Caco-2 (cell line): ENCODE results near the gene FIGLA. TPM values are rescaled to one million over a fixed set of nuclear protein-coding genes. Genes with fewer than 3 reads are reported as not detected.

Experiments
- BruUV-seq: library from RNA; stranded (reverse); fragments of 400-500 nt; replicated peaks from 2 replicates; lab custom pipeline; 2021; lab: Mats Ljungman, UMichigan
- CTCF ChIA-PET: fragments of 300-600 bp; sonication (Branson Sonifier 250); formaldehyde crosslinking; loops from one replicate; lab custom pipeline; 2022; ENCODE audit warnings: antibody characterized with exemption; lab: Charles Lee
- POLR2A ChIA-PET: fragments of 300-600 bp; sonication (Branson Sonifier 250); formaldehyde crosslinking; loops from one replicate; lab custom pipeline; 2022; ENCODE audit warnings: antibody characterized with exemption; lab: Charles Lee
- DNase-seq, 2 experiments: peaks; one replicate each; pipeline versions ENCODE4 v3.0.0 to v3.0.0-alpha.2; 2020 to 2022
- H3K27me3 ChIP-seq: replicated peaks from 2 replicates; pipeline ENCODE4 v1.6.0; 2011; ENCODE audit warnings: low read length; ENCODE audit not compliant: control insufficient read depth, insufficient read depth
- H3K36me3 ChIP-seq: 2 replicates; pipeline ENCODE4 v1.5.1; 2011; ENCODE audit warnings: low read length; ENCODE audit not compliant: control insufficient read depth, insufficient read depth
- H3K4me1 ChIP-seq: fragments of 250-450 bp; sonication (Bioruptor Pico); 2 replicates; pipeline ENCODE4 v1.5.1; 2020; ENCODE audit warnings: mild to moderate bottlenecking
- H3K4me3 ChIP-seq: 2 replicates; pipeline ENCODE4 v1.5.1; 2011; ENCODE audit warnings: low read depth, mild to moderate bottlenecking, control low read depth, low read length
- H3K9me3 ChIP-seq: fragments of 250-450 bp; sonication (Bioruptor Pico); 2 replicates; pipeline ENCODE4 v1.5.1; 2020; ENCODE audit warnings: mild to moderate bottlenecking, moderate library complexity
- H3K27ac Mint-ChIP-seq: one replicate; pipeline ENCODE4 v1.8.0; 2022; ENCODE audit warnings: mixed read lengths; ENCODE audit not compliant: unreplicated experiment
- H3K27me3 Mint-ChIP-seq: one replicate; pipeline ENCODE4 v1.8.0; 2022; ENCODE audit warnings: mixed read lengths; ENCODE audit not compliant: insufficient read depth, unreplicated experiment
- H3K36me3 Mint-ChIP-seq: one replicate; pipeline ENCODE4 v1.8.0; 2022; ENCODE audit warnings: mild to moderate bottlenecking, mixed read lengths; ENCODE audit not compliant: insufficient read depth, unreplicated experiment
- H3K4me1 Mint-ChIP-seq: one replicate; pipeline ENCODE4 v1.8.0; 2022; ENCODE audit warnings: low read depth, mixed read lengths; ENCODE audit not compliant: unreplicated experiment
- H3K4me3 Mint-ChIP-seq: one replicate; pipeline ENCODE4 v1.8.0; 2022; ENCODE audit warnings: mild to moderate bottlenecking, moderate library complexity, mixed read lengths; ENCODE audit not compliant: unreplicated experiment
- H3K9me3 Mint-ChIP-seq: one replicate; pipeline ENCODE4 v1.8.0; 2022; ENCODE audit warnings: mixed read lengths; ENCODE audit not compliant: unreplicated experiment
- intact Hi-C: fragments of 100-400 bp; cut with micrococcal nuclease; formaldehyde crosslinking; loops from one replicate; pipeline ENCODE4 v1.10.0; 2022; ENCODE audit not compliant: unreplicated experiment
- total RNA-seq: library from RNA; stranded (reverse); gene quantifications from 2 replicates; pipeline ENCODE4 v1.2.3, GENCODE V29; 2022
- TF ChIP-seq, protein P1 (sequence below), 2 experiments: fragments of 200-600 bp in 1 of 2; IDR thresholded peaks; 1 replicate in 1 of 2; 2 replicates in 1 of 2; pipeline versions ENCODE4 v1.5.1 to v1.8.0; 2011 to 2022; ENCODE audit warnings: antibody characterized with exemption in 1 of 2, control low read depth in 1 of 2, inconsistent platforms in 1 of 2, low read depth in 1 of 2, low read length in 1 of 2, mild to moderate bottlenecking in 1 of 2, moderate library complexity in 1 of 2; ENCODE audit not compliant: insufficient read depth in 1 of 2, severe bottlenecking in 1 of 2, unreplicated experiment in 1 of 2

FIGLA gene
- total RNA-seq, 1 experiment from 2014 or later, result not detected

DNA sequence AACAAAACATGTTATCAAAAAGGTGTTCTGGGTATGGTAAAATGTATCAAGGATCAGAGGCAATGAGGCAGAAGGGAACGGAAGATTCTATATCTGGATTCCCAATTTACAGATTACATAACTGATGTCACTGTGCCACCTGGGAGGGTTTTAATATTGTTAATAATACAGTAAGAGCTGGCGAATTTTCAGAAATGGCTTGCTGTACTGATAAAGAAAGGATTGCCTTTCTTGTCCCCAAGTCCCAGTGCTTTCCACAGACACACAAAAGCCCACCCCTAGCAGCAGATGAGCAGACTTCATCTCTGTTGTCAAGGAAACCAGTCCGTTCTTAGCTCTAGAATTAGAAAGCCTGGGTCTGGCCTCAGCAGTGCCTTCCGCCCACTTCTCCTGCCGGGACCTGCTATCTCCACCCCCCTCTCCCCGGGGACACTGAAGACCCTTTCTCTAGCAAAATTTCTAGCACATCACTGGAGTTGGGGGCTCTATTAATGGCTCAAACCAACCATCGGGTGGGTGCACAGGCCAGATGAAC, 56.7 kb downstream of the FIGLA start:
- H3K27ac Mint-ChIP-seq, result no peak overlapping the region
- H3K27me3 ChIP-seq, result 0 out of 2 replicates have a peak, but pooled peaks cover 2% of the 10 kb centered on the region
- no peak overlapping the region for H3K4me3 ChIP-seq
- intact Hi-C loops, result no loop called here
- H3K9me3 Mint-ChIP-seq, result no peaks in the 10 kb centered on the region
- no peak overlapping the region for H3K4me3 Mint-ChIP-seq
- DNase-seq, result no peak
- TF ChIP-seq, protein P1, sequence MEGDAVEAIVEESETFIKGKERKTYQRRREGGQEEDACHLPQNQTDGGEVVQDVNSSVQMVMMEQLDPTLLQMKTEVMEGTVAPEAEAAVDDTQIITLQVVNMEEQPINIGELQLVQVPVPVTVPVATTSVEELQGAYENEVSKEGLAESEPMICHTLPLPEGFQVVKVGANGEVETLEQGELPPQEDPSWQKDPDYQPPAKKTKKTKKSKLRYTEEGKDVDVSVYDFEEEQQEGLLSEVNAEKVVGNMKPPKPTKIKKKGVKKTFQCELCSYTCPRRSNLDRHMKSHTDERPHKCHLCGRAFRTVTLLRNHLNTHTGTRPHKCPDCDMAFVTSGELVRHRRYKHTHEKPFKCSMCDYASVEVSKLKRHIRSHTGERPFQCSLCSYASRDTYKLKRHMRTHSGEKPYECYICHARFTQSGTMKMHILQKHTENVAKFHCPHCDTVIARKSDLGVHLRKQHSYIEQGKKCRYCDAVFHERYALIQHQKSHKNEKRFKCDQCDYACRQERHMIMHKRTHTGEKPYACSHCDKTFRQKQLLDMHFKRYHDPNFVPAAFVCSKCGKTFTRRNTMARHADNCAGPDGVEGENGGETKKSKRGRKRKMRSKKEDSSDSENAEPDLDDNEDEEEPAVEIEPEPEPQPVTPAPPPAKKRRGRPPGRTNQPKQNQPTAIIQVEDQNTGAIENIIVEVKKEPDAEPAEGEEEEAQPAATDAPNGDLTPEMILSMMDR (IDR thresholded peaks at IDR 0.05; ENCODE audit: insufficient read depth in 1 of 2, low read depth in 1 of 2, low read length in 1 of 2, severe bottlenecking in 1 of 2, unreplicated experiment in 1 of 2), result no peak
- POLR2A ChIA-PET, result no interaction called here
- no peaks in the 10 kb centered on the region for H3K4me1 Mint-ChIP-seq
- H3K4me1 ChIP-seq, result no peaks in the 10 kb centered on the region
- no peaks in the 10 kb centered on the region for H3K36me3 ChIP-seq
- H3K27me3 Mint-ChIP-seq, result peaks cover 20% of the 10 kb centered on the region
- H3K36me3 Mint-ChIP-seq, result no peaks in the 10 kb centered on the region
- no peaks in the 10 kb centered on the region for H3K9me3 ChIP-seq
- no TSS peak for BruUV-seq
- CTCF ChIA-PET, result no interaction called here

DNA sequence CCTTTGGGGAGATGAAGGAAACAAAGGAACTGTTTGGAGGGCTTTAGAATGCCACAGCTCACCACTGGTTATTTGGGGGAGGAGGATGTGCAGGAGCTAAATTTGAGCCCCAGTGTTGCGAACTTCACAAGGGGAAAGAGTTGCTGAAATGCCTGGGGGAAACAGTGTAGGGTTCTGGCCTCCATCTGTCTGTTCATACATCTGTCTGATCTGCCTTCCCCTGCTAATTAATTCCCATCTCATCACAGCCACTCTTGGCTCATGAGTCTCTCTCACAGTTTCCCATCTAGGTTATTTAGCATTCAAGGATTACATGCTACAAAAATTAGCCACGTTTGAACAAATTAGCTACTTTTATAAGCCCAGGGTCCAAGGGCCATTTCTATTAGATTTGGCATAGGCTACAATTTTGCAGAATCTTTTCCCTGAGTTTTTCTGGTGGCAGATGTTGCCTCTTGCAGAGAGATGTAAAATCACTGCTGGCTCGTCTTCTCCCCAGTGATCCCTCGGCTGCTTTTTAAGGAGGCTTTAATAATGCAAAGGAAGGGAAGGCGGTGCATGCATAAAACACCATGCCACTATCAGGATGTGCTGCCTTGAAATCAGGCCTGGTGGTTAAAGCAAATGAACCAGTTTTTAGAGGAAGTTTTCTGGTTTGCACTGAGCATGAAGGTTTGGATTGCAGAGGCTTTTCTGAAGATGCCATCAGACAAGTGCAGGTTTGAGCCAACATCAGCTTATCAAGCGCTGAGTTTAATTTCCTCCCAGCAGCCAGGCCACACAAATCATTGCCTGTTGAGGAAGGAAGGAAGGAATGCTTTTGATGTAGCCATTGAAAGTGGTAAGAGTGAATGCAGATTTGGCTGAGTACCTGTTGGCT, 57.4 kb downstream of the FIGLA start:
- no TSS peak for BruUV-seq
- TF ChIP-seq, protein P1 (IDR thresholded peaks at IDR 0.05; ENCODE audit: insufficient read depth in 1 of 2, low read depth in 1 of 2, low read length in 1 of 2, severe bottlenecking in 1 of 2, unreplicated experiment in 1 of 2), result no peak
- Mint-ChIP-seq H3K4me3 (no peak overlapping the region), H3K4me1 (no peaks in the 10 kb centered on the region), H3K27me3 (peaks cover 20% of the 10 kb centered on the region), H3K9me3 (no peaks in the 10 kb centered on the region), H3K27ac (no peak overlapping the region), H3K36me3 (no peaks in the 10 kb centered on the region)
- Histone ChIP-seq H3K27me3 (0 out of 2 replicates have a peak, but pooled peaks cover 2% of the 10 kb centered on the region), H3K4me1 (no peaks in the 10 kb centered on the region), H3K4me3 (no peak overlapping the region), H3K36me3 (no peaks in the 10 kb centered on the region), H3K9me3 (no peaks in the 10 kb centered on the region)
- intact Hi-C loops, result no loop called here
- POLR2A ChIA-PET, result no interaction called here
- CTCF ChIA-PET, result no interaction called here
- no peak for DNase-seq

DNA sequence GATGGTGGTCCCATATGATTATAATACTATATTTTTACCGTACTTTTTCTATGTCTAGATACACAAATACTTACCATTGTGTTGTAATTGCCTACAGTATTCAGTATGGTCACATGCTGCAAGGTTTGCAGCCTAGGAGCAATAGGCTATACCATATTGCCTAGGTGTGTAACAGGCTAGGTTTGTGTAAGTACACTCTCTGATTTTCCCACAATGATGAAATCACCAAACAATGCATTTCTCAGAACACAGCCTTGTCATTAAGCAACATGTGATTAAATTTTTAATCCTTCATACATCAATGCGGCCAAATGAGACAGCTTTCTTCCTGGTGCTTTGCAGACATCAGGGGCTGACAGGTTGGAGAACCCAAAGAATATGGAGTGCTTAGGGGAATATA, 59.7 kb downstream of the FIGLA start:
- intact Hi-C loops, result no loop called here
- CTCF ChIA-PET, result no interaction called here
- H3K4me3 Mint-ChIP-seq, result no peak overlapping the region

More for the DNA sequence above, 59.7 kb downstream of the FIGLA start:
- H3K4me1 ChIP-seq, result no peaks in the 10 kb centered on the region
- no peaks in the 10 kb centered on the region for H3K4me1 Mint-ChIP-seq
- H3K36me3 Mint-ChIP-seq, result no peaks in the 10 kb centered on the region
- no peaks in the 10 kb centered on the region for H3K9me3 ChIP-seq
- H3K27me3 ChIP-seq, result 0 out of 2 replicates have a peak, but pooled peaks cover 2% of the 10 kb centered on the region
- no peaks in the 10 kb centered on the region for H3K36me3 ChIP-seq
- no peak for DNase-seq
- no peak overlapping the region for H3K27ac Mint-ChIP-seq
- TF ChIP-seq, protein P1 (IDR thresholded peaks at IDR 0.05; ENCODE audit: insufficient read depth in 1 of 2, low read depth in 1 of 2, low read length in 1 of 2, severe bottlenecking in 1 of 2, unreplicated experiment in 1 of 2), result no peak
- no peak overlapping the region for H3K4me3 ChIP-seq
- POLR2A ChIA-PET, result no interaction called here
- no peaks in the 10 kb centered on the region for H3K9me3 Mint-ChIP-seq
- peaks cover 20% of the 10 kb centered on the region for H3K27me3 Mint-ChIP-seq
- no TSS peak for BruUV-seq
